Non-pigmented ciliary epithelial cell (primary cell): ENCODE data around the gene IFT172.
"Not testable (repeated sequence)": the region's sequence is repeated elsewhere in the genome, so short reads cannot be mapped to it uniquely, and the experiment has no call there.

Experiments
- DNase-seq: peaks from one replicate; pipeline ENCODE4 v3.0.0-alpha.2; 2010; ENCODE audit warnings: low read depth

The IFT172 gene, protein sequence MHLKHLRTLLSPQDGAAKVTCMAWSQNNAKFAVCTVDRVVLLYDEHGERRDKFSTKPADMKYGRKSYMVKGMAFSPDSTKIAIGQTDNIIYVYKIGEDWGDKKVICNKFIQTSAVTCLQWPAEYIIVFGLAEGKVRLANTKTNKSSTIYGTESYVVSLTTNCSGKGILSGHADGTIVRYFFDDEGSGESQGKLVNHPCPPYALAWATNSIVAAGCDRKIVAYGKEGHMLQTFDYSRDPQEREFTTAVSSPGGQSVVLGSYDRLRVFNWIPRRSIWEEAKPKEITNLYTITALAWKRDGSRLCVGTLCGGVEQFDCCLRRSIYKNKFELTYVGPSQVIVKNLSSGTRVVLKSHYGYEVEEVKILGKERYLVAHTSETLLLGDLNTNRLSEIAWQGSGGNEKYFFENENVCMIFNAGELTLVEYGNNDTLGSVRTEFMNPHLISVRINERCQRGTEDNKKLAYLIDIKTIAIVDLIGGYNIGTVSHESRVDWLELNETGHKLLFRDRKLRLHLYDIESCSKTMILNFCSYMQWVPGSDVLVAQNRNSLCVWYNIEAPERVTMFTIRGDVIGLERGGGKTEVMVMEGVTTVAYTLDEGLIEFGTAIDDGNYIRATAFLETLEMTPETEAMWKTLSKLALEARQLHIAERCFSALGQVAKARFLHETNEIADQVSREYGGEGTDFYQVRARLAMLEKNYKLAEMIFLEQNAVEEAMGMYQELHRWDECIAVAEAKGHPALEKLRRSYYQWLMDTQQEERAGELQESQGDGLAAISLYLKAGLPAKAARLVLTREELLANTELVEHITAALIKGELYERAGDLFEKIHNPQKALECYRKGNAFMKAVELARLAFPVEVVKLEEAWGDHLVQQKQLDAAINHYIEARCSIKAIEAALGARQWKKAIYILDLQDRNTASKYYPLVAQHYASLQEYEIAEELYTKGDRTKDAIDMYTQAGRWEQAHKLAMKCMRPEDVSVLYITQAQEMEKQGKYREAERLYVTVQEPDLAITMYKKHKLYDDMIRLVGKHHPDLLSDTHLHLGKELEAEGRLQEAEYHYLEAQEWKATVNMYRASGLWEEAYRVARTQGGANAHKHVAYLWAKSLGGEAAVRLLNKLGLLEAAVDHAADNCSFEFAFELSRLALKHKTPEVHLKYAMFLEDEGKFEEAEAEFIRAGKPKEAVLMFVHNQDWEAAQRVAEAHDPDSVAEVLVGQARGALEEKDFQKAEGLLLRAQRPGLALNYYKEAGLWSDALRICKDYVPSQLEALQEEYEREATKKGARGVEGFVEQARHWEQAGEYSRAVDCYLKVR (N-terminal part only)

DNA sequence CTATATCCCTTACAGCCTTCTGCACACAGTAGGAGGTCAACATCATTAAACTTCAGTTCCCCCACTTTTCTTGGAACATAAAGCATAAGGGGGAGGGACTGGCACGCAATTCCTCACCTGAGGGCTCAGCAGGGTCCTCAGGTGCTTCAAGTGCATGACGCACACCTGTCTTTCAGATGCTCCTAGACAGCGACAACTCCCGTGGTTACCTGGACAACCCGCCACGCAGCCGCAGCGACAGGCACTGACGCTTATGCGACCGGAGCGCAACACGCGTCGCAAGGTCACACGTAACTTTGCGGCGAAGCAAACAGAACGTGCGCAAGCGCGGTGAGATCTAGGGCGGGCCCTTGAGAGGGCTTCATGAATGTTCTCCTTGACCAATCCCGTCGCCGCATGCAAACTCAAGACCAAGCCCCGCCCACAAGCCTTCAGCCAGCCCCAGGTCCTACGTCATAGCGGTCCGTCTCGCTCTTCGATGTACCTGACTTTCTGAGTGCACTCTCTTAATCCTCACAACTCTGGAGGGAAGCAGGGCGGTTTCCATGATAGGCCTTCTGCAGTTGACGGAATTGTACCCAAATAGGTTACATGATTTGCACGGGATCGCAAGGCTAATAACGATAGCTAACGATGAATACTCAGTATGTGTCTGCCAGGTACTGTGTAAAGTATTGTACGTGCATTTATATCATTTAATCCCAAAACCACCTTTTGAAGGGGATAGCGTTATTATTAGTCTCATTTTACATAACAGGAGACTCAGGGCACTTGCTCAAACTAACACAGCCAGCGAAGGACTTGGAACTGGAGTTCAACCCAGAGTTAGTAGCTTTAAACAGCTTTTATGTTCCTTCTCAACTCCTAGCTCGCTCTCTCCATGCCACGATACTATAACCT, at the start of gene IFT172:
TSS of gene IFT172 (minus strand) at position 246 of the 900 bp plus-strand sequence. CDS start at position 156, 90 bp downstream.
- peak; percentile 96 for DNase-seq

DNA sequence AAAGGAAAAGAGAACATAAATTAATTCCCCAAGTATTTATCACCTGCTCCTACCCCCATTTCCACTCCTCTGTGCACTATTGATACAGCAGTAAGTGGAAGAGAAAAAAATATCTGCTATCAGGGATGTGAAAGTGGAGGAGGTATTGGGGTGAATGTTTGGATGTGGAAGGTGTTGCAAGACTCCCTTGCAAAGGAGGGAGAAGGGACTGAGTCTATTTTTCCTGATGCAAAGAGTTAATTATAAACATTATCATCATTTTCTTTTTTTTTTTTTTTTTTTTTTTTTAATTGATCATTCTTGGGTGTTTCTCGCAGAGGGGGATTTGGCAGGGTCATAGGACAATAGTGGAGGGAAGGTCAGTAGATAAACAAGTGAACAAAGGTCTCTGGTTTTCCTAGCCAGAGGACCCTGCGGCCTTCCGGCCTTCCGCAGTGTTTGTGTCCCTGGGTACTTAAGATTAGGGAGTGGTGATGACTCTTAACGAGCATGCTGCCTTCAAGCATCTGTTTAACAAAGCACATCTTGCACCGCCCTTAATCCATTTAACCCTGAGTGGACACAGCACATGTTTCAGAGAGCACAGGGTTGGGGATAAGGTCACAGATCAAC, 49.4 kb upstream of the IFT172 start:
- DNase-seq: not testable (repeated sequence)

DNA sequence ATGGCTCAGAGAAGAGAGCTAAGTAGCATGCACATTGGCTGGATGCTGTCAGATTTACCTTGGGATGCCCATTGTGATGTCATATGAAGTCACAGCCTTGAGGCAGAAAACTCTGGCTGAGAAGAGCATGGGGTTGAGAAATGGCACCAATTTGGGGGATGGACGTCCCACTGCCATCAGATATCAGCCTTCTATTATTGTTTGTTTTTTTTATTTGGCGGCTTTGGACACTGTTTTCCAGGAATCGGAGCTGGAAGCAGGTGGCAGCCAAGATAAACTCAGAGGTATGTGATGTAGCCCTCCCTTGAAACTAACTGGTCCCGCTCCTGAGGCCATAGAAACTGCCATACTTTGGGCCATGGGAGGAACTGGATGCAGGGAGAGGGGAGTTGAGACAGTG, 47.7 kb upstream of the IFT172 start:
- DNase-seq: no peak

DNA sequence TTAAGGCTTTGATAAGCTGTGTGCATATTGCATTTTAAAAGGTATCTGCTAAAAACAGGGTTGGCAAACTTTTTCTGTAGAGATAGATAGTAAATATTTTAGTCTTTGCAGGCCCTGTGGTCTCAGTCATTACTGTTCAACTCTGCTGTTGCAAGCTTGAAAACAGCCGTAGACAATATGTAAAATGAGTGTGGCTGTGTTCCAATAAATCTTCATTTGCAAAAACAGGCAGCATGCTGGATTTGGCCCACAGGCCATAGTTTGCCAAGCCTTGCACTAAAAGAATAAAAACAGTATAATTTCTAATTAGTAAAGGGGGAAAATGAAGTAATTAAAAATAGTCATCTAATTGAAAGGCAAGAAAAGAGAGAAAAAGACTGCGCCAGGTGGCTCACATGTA, 42.4 kb upstream of the IFT172 start:
- DNase-seq: no peak

DNA sequence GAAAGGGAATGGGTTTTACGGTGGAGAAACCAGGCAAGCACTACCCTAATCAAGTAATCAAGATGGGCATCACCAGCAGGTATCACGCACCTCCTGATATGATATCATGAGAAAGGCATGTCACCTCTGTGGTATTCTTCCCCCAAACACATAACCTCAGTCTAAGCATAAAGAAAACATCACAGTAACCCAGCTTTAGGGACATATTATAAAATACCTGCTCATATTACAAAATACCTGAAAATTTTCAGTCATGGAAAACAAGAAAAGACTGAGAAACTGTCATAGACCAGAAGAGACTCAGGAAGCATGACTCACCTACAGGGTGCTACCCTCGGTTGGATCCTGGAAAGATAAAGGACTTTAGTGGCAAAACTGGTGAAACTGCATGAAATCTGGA, 37.6 kb upstream of the IFT172 start:
- DNase-seq: no peak

DNA sequence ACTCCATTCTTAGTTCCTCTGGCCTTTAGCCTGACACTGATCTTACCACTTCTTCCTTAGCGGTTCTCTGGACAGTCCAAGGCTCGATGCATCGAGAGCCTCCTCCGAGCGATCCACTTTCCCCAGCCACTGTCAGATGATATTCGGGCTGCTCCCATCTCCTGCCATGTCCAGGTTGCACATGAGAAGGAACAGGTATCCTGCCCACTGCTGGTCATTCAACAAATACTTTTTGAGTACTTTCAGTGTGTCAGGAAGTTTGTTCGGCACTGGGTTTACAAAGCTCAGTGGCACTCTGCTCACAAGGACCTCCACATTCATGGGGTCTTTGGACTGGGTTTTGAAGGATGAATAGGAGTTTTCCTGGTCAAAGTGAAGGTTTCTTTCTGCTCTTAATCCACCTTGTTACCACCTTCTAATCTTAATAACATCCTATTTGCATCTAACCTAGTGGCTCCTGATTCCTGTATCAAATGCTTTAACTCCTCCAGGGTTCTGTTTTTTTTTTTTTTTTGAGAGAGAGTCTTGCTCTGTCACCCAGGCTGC, 32.9 kb upstream of the IFT172 start:
- no peak for DNase-seq

DNA sequence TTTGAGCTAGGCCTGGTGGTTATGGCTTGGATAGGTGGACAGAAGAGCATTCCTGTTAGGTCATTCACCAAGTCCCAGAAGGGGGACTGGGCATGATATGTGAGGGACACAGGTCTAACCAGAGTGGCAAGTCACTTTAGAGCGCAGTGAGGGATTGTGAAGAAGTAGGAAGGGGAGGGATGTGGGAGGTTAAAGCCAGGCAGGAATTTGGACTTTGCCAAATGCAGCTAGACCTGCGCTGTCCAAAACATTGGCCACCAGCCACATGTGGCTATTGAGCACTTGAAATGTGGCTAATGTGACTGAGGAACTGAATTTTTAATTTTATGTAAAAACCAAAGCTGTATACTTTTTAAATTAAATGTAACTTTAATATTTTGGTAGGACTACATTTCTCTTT, 30.8 kb upstream of the IFT172 start:
- no peak for DNase-seq

DNA sequence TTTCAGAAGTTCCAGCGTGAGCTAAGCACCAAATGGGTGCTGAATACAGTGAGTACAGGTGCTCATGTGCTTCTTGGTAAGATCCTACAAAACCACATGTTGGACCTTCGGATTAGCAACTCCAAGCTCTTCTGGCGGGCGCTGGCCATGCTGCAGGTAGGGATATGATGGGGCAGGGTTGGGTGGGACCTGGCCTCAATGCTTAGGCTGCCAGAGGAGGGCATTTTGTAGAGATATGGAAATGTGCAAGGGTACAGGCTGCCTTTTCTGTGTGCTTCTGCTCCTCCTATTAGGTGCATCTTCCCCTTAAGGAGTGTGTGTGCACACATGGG, 29.2 kb upstream of the IFT172 start:
- DNase-seq: no peak

DNA sequence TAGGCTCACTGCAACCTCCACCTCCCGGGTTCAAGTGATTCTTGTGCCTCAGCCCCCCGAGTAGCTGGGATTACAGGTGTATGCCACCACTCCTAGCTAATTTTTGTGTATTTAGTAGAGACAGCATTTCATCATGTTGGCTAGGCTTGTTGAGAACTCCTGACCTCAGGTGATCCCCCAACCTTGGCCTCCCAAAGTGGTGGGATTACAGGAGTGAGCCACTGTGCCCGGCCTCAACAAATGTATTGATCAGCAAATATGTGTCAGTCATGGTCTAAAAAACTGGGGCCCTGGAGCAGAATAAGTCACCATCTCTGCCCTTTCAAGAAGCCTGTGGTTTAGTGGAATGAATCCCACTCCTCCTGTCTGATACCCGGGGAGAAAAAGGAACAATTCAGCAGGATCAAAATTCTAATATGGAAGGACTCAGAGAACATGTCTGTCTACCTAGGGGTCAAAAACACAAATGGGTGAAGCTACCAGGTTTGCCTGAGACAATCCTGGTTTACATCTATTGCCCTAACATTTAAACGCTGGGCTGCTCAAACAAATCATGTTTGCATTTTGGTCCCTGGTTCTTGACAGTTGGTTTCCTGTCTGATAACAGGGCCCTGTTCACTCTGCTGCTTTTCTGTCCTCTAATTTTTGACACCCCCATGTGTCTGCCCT, 28.7 kb upstream of the IFT172 start:
- DNase-seq: no peak

DNA sequence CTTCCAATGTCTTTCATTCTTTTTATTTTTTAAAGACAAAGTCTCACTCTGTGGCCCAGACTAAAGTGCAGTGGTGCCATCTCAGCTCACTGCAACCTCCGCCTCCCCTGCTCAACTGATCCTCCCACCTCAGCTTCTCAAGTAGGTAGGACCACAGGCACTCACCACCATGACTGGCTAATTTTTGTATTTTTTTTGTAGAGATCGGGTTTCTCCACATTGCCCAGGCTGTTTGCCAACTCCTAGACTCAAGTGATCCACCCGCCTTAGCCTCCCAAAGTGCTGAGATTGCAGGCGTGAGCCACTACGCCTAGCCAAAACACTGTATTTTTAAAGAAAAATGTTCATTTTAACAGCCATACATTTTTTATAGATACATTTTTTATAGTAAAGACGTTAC, 19.8 kb upstream of the IFT172 start:
- no peak for DNase-seq

DNA sequence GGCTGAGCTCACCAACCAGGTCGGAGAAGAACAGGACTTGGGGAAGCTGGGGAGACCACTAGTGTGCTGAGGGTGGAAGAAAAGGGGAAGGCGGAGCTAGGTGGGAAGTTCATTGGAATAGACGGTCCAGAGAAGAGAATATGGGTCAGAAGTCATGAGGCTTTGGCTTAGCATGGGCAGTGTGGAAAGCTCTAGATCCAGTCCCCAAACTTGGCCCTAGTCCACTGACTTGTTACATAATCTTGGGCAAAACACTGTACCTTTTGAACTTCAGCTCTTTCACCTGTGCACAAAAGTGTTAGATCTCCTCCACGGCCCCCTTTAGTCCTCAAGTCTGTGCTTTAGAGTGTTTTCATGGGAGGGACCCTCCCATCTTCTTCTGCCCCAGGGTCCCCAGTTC, 17.8 kb upstream of the IFT172 start:
- DNase-seq: no peak

DNA sequence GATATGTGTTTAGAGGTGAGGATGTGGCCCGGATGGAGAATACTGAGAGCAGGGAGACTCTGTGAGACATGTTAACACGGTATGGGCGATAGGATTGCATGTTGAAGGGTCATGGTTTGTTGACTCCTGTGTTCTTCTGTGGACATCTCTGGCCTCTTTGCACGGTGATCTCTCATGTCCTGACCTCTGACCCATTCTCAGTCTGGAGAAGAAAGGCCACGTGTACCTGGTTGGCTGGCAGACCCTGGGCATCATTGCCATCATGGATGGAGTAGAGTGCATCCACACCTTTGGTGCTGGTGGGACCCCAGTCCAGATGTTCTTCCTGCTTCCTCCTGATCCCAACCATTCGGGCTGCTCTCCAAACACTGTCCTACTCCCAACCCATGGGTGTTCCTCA, 17.0 kb upstream of the IFT172 start:
- no peak for DNase-seq

DNA sequence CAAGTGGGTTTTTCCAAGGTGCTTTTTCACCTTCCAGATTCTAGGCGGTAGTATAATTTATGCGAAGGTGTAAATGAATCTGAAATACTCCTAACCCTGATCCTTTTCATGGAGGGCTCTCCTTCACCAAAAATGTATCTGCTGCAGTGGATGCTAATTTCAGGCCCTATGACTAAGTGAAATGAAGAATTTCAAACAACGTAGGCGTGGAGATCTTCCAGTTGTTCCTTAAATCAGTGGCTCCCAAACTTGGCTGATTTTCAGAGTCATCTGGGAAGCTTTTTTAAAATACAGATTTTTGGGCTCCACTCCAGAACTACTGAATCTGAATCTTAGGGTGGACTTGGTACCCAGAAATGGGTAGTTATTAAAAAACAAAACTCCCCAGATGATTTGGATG, 12.6 kb upstream of the IFT172 start:
- no peak for DNase-seq

DNA sequence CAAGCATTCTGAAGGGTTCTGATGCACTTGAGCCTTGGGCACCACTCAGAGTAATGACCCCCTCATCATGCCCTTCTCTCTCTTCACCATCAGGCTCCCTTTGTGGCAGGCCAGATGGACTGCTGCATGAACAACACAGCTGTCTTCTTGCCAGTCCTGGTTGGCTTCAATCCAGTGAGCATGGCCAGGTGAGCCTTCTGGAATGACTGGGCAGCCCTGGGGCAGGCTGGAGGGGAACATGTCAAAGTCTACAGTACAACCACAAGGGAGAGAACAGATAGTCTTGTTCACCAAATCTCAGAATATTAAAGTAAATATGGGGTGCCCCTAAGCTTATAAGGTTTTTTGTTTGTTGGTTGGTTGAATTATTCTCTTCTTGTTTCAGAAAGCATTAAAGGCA, 11.5 kb upstream of the IFT172 start:
- DNase-seq: no peak

DNA sequence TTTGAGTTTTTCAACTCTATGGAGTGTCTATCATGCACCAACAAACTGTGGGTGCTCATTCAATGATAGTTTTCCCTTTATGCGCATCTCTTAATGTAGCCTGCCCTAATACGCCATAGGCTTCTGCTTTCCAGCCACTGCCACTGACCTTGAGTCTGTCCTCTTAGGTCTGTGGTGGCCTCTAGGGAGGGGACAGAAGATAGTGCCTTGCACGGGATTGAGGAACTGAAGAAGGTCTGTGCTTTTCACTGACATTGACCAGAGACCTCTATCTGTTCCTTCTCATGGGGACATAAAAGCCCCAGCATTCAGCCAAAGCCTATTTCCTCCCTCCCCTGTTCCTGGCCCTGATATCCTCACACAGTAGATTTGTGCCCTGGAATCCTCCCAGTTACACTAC, 9.4 kb upstream of the IFT172 start:
- DNase-seq: no peak

DNA sequence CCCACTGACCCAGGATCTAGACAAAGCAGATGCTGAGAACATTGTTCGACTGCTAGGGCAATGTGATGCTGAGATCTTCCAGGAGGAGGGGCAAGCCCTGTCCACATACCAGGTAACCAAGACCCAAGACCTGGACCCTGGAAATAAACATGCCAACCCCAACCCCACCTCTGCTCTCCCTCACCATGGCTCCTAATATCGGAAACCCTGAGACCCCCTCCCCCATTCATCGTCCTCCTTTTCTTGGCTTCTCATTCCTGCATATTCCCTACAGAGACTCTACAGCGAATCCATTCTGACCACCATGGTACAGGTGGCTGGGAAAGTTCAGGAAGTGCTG, 7.7 kb upstream of the IFT172 start:
- DNase-seq: no peak

DNA sequence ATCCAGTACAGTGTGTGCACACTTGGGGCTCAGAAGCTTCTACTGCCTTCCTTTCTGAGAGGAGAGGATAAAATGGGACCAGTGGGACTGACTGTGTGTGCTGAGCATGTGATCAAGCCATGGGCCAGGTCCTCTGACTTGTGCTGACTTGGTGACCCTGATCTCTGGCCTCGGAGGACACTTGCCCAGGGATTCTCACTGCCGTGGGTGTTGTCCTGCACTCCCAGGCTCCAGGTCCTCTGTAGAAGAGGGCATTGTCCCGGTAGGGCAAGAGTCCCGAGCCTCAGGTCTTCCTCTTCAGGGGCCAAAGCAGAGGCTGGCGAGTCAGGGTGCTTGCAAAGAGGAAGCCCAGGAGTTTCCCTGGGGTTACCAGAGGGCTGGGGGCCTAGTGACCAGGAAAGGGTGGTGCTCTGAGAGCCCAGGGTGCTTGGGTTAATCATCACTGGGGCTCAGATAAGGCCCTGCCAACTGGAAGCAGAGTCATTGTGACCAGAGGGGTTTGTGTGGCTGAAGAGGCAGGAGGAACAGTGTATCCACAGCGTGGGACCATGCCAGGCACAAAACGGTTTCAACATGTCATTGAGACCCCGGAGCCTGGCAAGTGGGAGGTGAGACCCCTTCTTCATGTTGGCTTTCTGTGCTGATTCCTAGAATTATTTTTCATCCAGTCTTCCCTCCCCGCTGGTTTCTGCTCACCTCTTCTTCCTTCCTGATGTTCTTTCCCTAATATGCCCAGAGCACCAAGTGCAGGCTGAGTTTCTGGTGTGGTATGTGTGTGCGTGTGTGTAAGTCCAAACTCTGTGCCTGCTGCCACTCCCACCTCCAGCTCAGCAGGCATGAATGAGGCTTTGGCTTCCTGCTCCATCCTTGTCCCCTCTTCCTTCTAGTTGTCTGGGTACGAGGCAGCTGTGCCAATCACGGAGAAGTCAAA, 7.1 kb upstream of the IFT172 start, which contains the start of gene GCKR:
TSS of gene GCKR (plus strand) at position 483 of the 931 bp plus-strand sequence. CDS start at position 549, 66 bp downstream.
- DNase-seq: no peak

DNA sequence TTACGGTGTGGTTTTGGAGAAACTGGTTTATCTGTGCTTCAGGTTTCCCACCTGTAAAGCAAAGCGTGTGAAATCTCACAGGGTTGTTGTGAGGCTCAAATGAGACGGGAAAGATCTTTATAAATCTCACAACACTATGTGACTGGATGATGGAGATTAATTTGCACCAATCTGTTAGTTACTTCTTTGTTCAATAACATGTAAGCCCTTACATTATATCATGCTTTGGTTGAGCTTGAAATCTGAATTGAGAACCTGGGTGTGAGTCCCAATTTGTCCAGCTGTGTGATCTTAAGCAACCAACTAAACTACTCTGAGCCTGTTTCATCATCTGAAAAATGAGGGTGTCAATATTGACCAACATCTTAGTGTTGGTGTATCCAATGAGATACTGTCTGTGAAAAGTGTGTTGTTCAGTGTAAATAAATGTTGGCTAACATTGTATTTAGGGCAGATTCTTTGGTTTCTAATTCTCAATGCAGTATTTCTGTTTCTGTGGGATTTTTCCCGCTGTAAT, 6.4 kb upstream of the IFT172 start:
- no peak for DNase-seq
